ENCODE data around the gene RFX4.

GRCh38 chr12:106564678-106565329 is 18.0 kb upstream of the RFX4 start:
- no peak for TF ChIP-seq POLR2A (IDR thresholded peaks at IDR 0.05)
- no peak for TF ChIP-seq CTCF (IDR thresholded peaks at IDR 0.05)
